Measurements from ENCODE around the gene SERPINB11.

SERPINB11 gene

GRCh38 chr18:63705401-63705800, 2.6 kb downstream of the SERPINB11 start:
- no peak overlapping the region for H3K4me3 ChIP-seq (ENCODE audit: low read depth, low read length)
- no peak for DNase-seq (ENCODE audit: low read depth)
- no peak for TF ChIP-seq CTCF (IDR thresholded peaks at IDR 0.05; ENCODE audit: low read depth, low read length)
- TF ChIP-seq MYC (IDR thresholded peaks at IDR 0.05; ENCODE audit: low read depth, low read length), result no peak
- no peak for TF ChIP-seq MAX (IDR thresholded peaks at IDR 0.05; ENCODE audit: low read depth, low read length)
- TF ChIP-seq POLR2A (IDR thresholded peaks at IDR 0.05; ENCODE audit: extremely low read depth, insufficient read length), result no peak

GRCh38 chr18:63707816-63708215, 5.1 kb downstream of the SERPINB11 start:
- no peak for DNase-seq (ENCODE audit: low read depth)
- no peak for TF ChIP-seq MAX (IDR thresholded peaks at IDR 0.05; ENCODE audit: low read depth, low read length)
- TF ChIP-seq POLR2A (IDR thresholded peaks at IDR 0.05; ENCODE audit: extremely low read depth, insufficient read length), result no peak
- TF ChIP-seq MYC (IDR thresholded peaks at IDR 0.05; ENCODE audit: low read depth, low read length), result no peak
- TF ChIP-seq CTCF (IDR thresholded peaks at IDR 0.05; ENCODE audit: low read depth, low read length), result no peak

GRCh38 chr18:63708650-63709049, 5.9 kb downstream of the SERPINB11 start:
- no peak for DNase-seq (ENCODE audit: low read depth)
- TF ChIP-seq CTCF (IDR thresholded peaks at IDR 0.05; ENCODE audit: low read depth, low read length) (no peak), POLR2A (IDR thresholded peaks at IDR 0.05; ENCODE audit: extremely low read depth, insufficient read length) (no peak), MAX (IDR thresholded peaks at IDR 0.05; ENCODE audit: low read depth, low read length) (no peak), MYC (IDR thresholded peaks at IDR 0.05; ENCODE audit: low read depth, low read length) (no peak)
- no peak overlapping the region for H3K4me3 ChIP-seq (ENCODE audit: low read depth, low read length)

More at GRCh38 chr18:63707816-63708215, 5.1 kb downstream of the SERPINB11 start:
- no peak overlapping the region for H3K4me3 ChIP-seq (ENCODE audit: low read depth, low read length)

- TF ChIP-seq POLR2A (IDR thresholded peaks at IDR 0.05; ENCODE audit: extremely low read depth, insufficient read length), result no peak
- TF ChIP-seq MAX (IDR thresholded peaks at IDR 0.05; ENCODE audit: low read depth, low read length), result no peak
- TF ChIP-seq CTCF (IDR thresholded peaks at IDR 0.05; ENCODE audit: low read depth, low read length), result no peak
- DNase-seq (ENCODE audit: low read depth), result no peak
- no peak overlapping the region for H3K4me3 ChIP-seq (ENCODE audit: low read depth, low read length)
Measured at GRCh38 chr18:63725682-63726480, 23.1 kb downstream of the SERPINB11 start.

GRCh38 chr18:63730773-63731172, 28.0 kb downstream of the SERPINB11 start:
- no peak for DNase-seq (ENCODE audit: low read depth)
- H3K4me3 ChIP-seq (ENCODE audit: low read depth, low read length), result no peak overlapping the region
- TF ChIP-seq MYC (IDR thresholded peaks at IDR 0.05; ENCODE audit: low read depth, low read length), result no peak
- no peak for TF ChIP-seq CTCF (IDR thresholded peaks at IDR 0.05; ENCODE audit: low read depth, low read length)
- no peak for TF ChIP-seq POLR2A (IDR thresholded peaks at IDR 0.05; ENCODE audit: extremely low read depth, insufficient read length)
- no peak for TF ChIP-seq MAX (IDR thresholded peaks at IDR 0.05; ENCODE audit: low read depth, low read length)

All from NB4 (cell line).